Measurements from ENCODE around the gene AKT1.

Gene AKT1

GRCh38 chr14:104782086-104782807 is 13.3 kb downstream of the AKT1 start:
- no peak for TF ChIP-seq CTCF (IDR thresholded peaks at IDR 0.05; ENCODE audit: low read depth, low read length)
- no peak for DNase-seq (ENCODE audit: extremely low read depth, low read depth)

GRCh38 chr14:104781271-104782077 is 14.1 kb downstream of the AKT1 start:
- DNase-seq (ENCODE audit: extremely low read depth, low read depth), result no peak
- TF ChIP-seq CTCF (IDR thresholded peaks at IDR 0.05; ENCODE audit: low read depth, low read length), result no peak

GRCh38 chr14:104780513-104781030 is 15.0 kb downstream of the AKT1 start:
- TF ChIP-seq CTCF (IDR thresholded peaks at IDR 0.05; ENCODE audit: low read depth, low read length), result no peak
- no peak for DNase-seq (ENCODE audit: extremely low read depth, low read depth)

- no peak for TF ChIP-seq CTCF (IDR thresholded peaks at IDR 0.05; ENCODE audit: low read depth, low read length)
- no peak for DNase-seq (ENCODE audit: extremely low read depth, low read depth)
Measured at GRCh38 chr14:104779776-104780512, 15.6 kb downstream of the AKT1 start.

GRCh38 chr14:104778694-104779331 is 16.7 kb downstream of the AKT1 start:
- no peak for DNase-seq (ENCODE audit: extremely low read depth, low read depth)
- no peak for TF ChIP-seq CTCF (IDR thresholded peaks at IDR 0.05; ENCODE audit: low read depth, low read length)

GRCh38 chr14:104777808-104778249 is 17.7 kb downstream of the AKT1 start:
- DNase-seq (ENCODE audit: extremely low read depth, low read depth), result no peak
- TF ChIP-seq CTCF (IDR thresholded peaks at IDR 0.05; ENCODE audit: low read depth, low read length), result no peak

Measured in AG09319 (cell line).